Left lung (tissue), 10 donors: ENCODE data around the gene SACM1L. TPM values are rescaled to one million over a fixed set of nuclear protein-coding genes. Genes with fewer than 3 reads are reported as not detected.
"Not testable (repeated sequence)": the region's sequence is repeated elsewhere in the genome, so short reads cannot be mapped to it uniquely, and the experiment has no call there.

Source experiments
- ATAC-seq: fragments of 200-7000 bp; cut with Tn5 transposase; one replicate; pipeline ENCODE4 v1.9.1; 2020; ENCODE audit warnings: moderate library complexity
- DNase-seq, 4 donors: peaks; one replicate each; pipeline ENCODE4 v3.0.0-alpha.2; 2013 to 2020
- H3K27ac ChIP-seq, 2 donors: fragments of 200-600 bp; sonication (generic) in 1 of 2; one replicate each; pipeline versions ENCODE4 v1.5.0 to v1.8.0; 2020 to 2021
- H3K27me3 ChIP-seq, 2 donors: fragments of 200-600 bp; sonication (generic) in 1 of 2; one replicate each; pipeline versions ENCODE4 v1.5.0 to v1.8.0; 2020 to 2021
- H3K36me3 ChIP-seq, 2 donors: fragments of 200-600 bp; sonication (generic) in 1 of 2; one replicate each; pipeline versions ENCODE4 v1.5.0 to v1.8.0; 2020 to 2021
- H3K4me1 ChIP-seq, 2 donors: fragments of 200-600 bp; one replicate each; pipeline ENCODE4 v1.8.0; 2021
- H3K4me3 ChIP-seq, 2 donors: fragments of 200-600 bp; sonication (generic) in 1 of 2; one replicate each; pipeline versions ENCODE4 v1.5.0 to v1.8.0; 2020 to 2021; ENCODE audit warnings: mild to moderate bottlenecking in 1 of 2
- H3K9me3 ChIP-seq, 2 donors: fragments of 200-600 bp; sonication (generic) in 1 of 2; one replicate each; pipeline versions ENCODE4 v1.5.0 to v1.8.0; 2020 to 2021
- CTCF ChIP-seq, 2 donors: fragments of 200-600 bp; sonication (generic) in 1 of 2; IDR thresholded peaks; one replicate each; pipeline versions ENCODE4 v1.5.0 to v1.8.0; 2021; ENCODE audit warnings: antibody characterized with exemption in 2 of 2
- intact Hi-C, 2 donors: fragments of 100-400 bp; cut with DNase I; formaldehyde crosslinking; loops; one replicate each; pipeline versions ENCODE4 v1.11.2 to v1.14.2; 2022
- polyA plus RNA-seq, 6 donors: library from polyadenylated mRNA; unstranded; fragments of 120-200 nt; gene quantifications; one replicate each; pipeline ENCODE4 v1.2.1, GENCODE V29; 2013; ENCODE audit not compliant: insufficient read length in 6 of 6
- total RNA-seq, 2 donors: library from RNA; stranded (reverse); fragmentation: NEBNext Ultra II Directional; extraction: Animal tissue kit (Norgen Biotek cat#: 25700); gene quantifications; one replicate each; pipeline ENCODE4 v1.2.1, GENCODE V29; 2021
- donor health status: DM: no; HTN: yes; CAD: no.
- donor health status: DM: no; HTN: no; CAD: no.

SACM1L gene
- total and polyA plus RNA-seq, 8 donors: 58.2 to 100 (median 80.2) TPM

GRCh38 chr3:45689787-45690145, 570 bp downstream of the SACM1L start:
- DNase-seq (peak in 1 of 4 donors; percentile 33), ATAC-seq (peak; percentile 67)
- Histone ChIP-seq H3K27ac (peak overlapping the region; percentile 91 to 96), H3K9me3 (no peaks in the 10 kb centered on the region), H3K4me3 (peak overlapping the region; percentile 84 to 96), H3K27me3 (no peaks in the 10 kb centered on the region), H3K4me1 (peaks cover 7 to 58% of the 10 kb centered on the region in 2 donors), H3K36me3 (peaks cover 0 to 10% of the 10 kb centered on the region in 2 donors)
- intact Hi-C loops: no loop called here
- TF ChIP-seq CTCF (IDR thresholded peaks at IDR 0.05): no peak

GRCh38 chr3:45690336-45691035, 1.3 kb downstream of the SACM1L start:
- no peak for TF ChIP-seq CTCF (IDR thresholded peaks at IDR 0.05)
- H3K27me3 ChIP-seq: no peaks in the 10 kb centered on the region
- no peak for ATAC-seq
- intact Hi-C loops: no loop called here
- H3K36me3 ChIP-seq: peaks cover 0 to 10% of the 10 kb centered on the region in 2 donors
- peak overlapping the region; percentile 91 to 96 for H3K27ac ChIP-seq
- H3K4me1 ChIP-seq: peaks cover 7 to 60% of the 10 kb centered on the region in 2 donors
- no peaks in the 10 kb centered on the region for H3K9me3 ChIP-seq
- peak overlapping the region; percentile 84 to 96 for H3K4me3 ChIP-seq
- DNase-seq: no peak

GRCh38 chr3:45691842-45692241, 2.6 kb downstream of the SACM1L start:
- Histone ChIP-seq H3K27me3 (no peaks in the 10 kb centered on the region), H3K27ac (no peak overlapping the region), H3K36me3 (peaks cover 0 to 16% of the 10 kb centered on the region in 2 donors), H3K9me3 (no peaks in the 10 kb centered on the region), H3K4me3 (no peak overlapping the region), H3K4me1 (peaks cover 7 to 60% of the 10 kb centered on the region in 2 donors)
- ATAC-seq (no peak), DNase-seq (no peak)
- intact Hi-C loops: no loop called here
- no peak for TF ChIP-seq CTCF (IDR thresholded peaks at IDR 0.05)

- Histone ChIP-seq H3K4me3 (no peak overlapping the region), H3K27ac (peak overlapping the region in 1 of 2 donors; percentile 21), H3K4me1 (peaks cover 7 to 58% of the 10 kb centered on the region in 2 donors), H3K36me3 (peaks cover 0 to 16% of the 10 kb centered on the region in 2 donors), H3K9me3 (no peaks in the 10 kb centered on the region), H3K27me3 (no peaks in the 10 kb centered on the region)
- intact Hi-C loops: no loop called here
- DNase-seq (no peak), ATAC-seq (no peak)
- TF ChIP-seq CTCF (IDR thresholded peaks at IDR 0.05): no peak
Observed at GRCh38 chr3:45692866-45693265, 3.7 kb downstream of the SACM1L start.

GRCh38 chr3:45693941-45694521, 4.8 kb downstream of the SACM1L start:
- TF ChIP-seq CTCF (IDR thresholded peaks at IDR 0.05): no peak
- H3K4me3 ChIP-seq: no peak overlapping the region
- peaks cover 0 to 19% of the 10 kb centered on the region in 2 donors for H3K36me3 ChIP-seq
- DNase-seq (no peak), ATAC-seq (no peak)
- H3K9me3 ChIP-seq: no peaks in the 10 kb centered on the region
- intact Hi-C loops: no loop called here
- H3K27ac ChIP-seq: peak overlapping the region in 1 of 2 donors; percentile 46
- H3K27me3 ChIP-seq: no peaks in the 10 kb centered on the region
- peaks cover 7 to 50% of the 10 kb centered on the region in 2 donors for H3K4me1 ChIP-seq

GRCh38 chr3:45695166-45695565, 6.0 kb downstream of the SACM1L start:
- ATAC-seq, DNase-seq, H3K27me3 ChIP-seq, H3K4me3 ChIP-seq, intact Hi-C loops, H3K27ac ChIP-seq, H3K9me3 ChIP-seq: not testable (repeated sequence)
- H3K4me1 ChIP-seq: peaks cover 7 to 47% of the 10 kb centered on the region in 2 donors
- peaks cover 0 to 19% of the 10 kb centered on the region in 2 donors for H3K36me3 ChIP-seq
